Mammary epithelial cell (primary cell): ENCODE data around the gene UCP2.

Experiments used
- EZH2 ChIP-seq: IDR thresholded peaks from 2 replicates; pipeline ENCODE4 v1.6.1; 2012; ENCODE audit warnings: low read length, inconsistent platforms, borderline replicate concordance
- TF ChIP-seq, protein P1 (sequence below), 2 donors: IDR thresholded peaks in 1 of 2; conservative IDR thresholded peaks in 1 of 2; 2 replicates each; pipeline ENCODE4 v1.5.1; 2011 to 2012; ENCODE audit warnings: inconsistent platforms in 2 of 2, low read length in 2 of 2, mild to moderate bottlenecking in 2 of 2, control low read depth in 1 of 2, low read depth in 1 of 2; ENCODE audit not compliant: insufficient read depth in 1 of 2; ENCODE audit errors: extremely low read depth in 1 of 2

DNA sequence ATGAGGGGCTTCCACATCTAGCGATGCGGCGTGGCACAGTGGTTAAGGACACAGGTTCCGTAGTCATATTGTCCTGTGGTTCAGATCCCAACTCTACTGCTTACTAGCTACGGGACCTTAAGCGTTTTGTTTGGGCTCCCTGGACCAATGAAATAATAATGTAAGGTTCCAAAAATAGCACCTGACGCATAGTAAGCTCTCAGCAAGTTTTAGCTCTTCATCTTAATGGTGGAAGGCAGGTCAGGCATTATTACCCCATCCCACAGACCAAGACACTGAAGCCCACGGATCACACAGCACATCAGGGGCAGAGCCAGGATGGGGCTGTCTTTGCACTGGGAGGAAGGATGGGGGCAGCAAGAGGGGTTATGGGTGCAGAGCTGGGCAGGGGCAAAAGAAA lies 18.8 kb downstream of the UCP2 start:
- TF ChIP-seq, protein P1, sequence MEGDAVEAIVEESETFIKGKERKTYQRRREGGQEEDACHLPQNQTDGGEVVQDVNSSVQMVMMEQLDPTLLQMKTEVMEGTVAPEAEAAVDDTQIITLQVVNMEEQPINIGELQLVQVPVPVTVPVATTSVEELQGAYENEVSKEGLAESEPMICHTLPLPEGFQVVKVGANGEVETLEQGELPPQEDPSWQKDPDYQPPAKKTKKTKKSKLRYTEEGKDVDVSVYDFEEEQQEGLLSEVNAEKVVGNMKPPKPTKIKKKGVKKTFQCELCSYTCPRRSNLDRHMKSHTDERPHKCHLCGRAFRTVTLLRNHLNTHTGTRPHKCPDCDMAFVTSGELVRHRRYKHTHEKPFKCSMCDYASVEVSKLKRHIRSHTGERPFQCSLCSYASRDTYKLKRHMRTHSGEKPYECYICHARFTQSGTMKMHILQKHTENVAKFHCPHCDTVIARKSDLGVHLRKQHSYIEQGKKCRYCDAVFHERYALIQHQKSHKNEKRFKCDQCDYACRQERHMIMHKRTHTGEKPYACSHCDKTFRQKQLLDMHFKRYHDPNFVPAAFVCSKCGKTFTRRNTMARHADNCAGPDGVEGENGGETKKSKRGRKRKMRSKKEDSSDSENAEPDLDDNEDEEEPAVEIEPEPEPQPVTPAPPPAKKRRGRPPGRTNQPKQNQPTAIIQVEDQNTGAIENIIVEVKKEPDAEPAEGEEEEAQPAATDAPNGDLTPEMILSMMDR (conservative IDR thresholded peaks at IDR 0.05 in 1 of 2, IDR thresholded peaks at IDR 0.05 in 1 of 2; ENCODE audit: extremely low read depth in 1 of 2, insufficient read depth in 1 of 2, low read depth in 1 of 2, low read length in 2 of 2): no peak
- TF ChIP-seq EZH2: no peak
